A549 (cell line): ENCODE data around the gene SPTY2D1. TPM values are rescaled to one million over a fixed set of nuclear protein-coding genes. Genes with fewer than 3 reads are reported as not detected.
"Not testable (repeated sequence)": the region's sequence is repeated elsewhere in the genome, so short reads cannot be mapped to it uniquely, and the experiment has no call there.

ENCODE experiments used
- ATAC-seq, 2 experiments: fragments of 200-7000 bp in 1 of 2; fragments of >200 bp in 1 of 2; cut with Nextera tagmentation in 1 of 2; cut with Tn5 transposase in 1 of 2; 3 replicates each; pipeline versions ENCODE4 v1.8.0 to v1.9.1; 2018 to 2020; ENCODE audit warnings: mild to moderate bottlenecking in 1 of 2, moderate library complexity in 1 of 2
- CTCF ChIA-PET: fragments of 300-600 bp; sonication (Branson Sonifier 250); formaldehyde crosslinking; extraction: SDS; loops from one replicate; lab custom pipeline; 2021; ENCODE audit warnings: antibody characterized with exemption, inconsistent platforms; lab: Yijun Ruan, JAX
- POLR2A ChIA-PET: fragments of 350-600 bp; formaldehyde crosslinking; extraction: SDS; loops from one replicate; lab custom pipeline; 2021; ENCODE audit warnings: antibody characterized with exemption, inconsistent platforms; lab: Yijun Ruan, JAX
- DNase-seq, 2 experiments: peaks; one replicate each; pipeline versions ENCODE4 v3.0.0 to v3.0.0-alpha.2; 2011 to 2016; ENCODE audit warnings: low read depth in 1 of 2, low spot score in 1 of 2
- FAIRE-seq: peaks from 2 replicates; lab custom pipeline; 2011; peaks lifted over from hg19 to GRCh38; lab: Jason Lieb, UNC
- H3K27ac ChIP-seq, 2 experiments: fragments of >200 bp; sonication (Bioruptor Twin); formaldehyde crosslinking; 3 replicates each; pipeline ENCODE4 v1.5.1; 2016 to 2017
- H3K4me1 ChIP-seq: fragments of >200 bp; sonication (Bioruptor Twin); formaldehyde crosslinking; 3 replicates; pipeline ENCODE4 v1.6.1; 2016
- H3K4me2 ChIP-seq: fragments of >200 bp; sonication (Bioruptor Twin); formaldehyde crosslinking; 3 replicates; pipeline ENCODE4 v1.6.1; 2016
- H3K4me3 ChIP-seq: fragments of >200 bp; sonication (Bioruptor Twin); formaldehyde crosslinking; 3 replicates; pipeline ENCODE4 v1.5.1; 2016
- H3K9me3 ChIP-seq: fragments of >200 bp; sonication (Bioruptor Twin); formaldehyde crosslinking; 3 replicates; pipeline ENCODE4 v1.6.1; 2016
- CBX2 ChIP-seq: fragments of 200-600 bp; sonication (generic); IDR thresholded peaks from 2 replicates; pipeline ENCODE4 v1.6.1; 2016; ENCODE audit warnings: low read depth, mild to moderate bottlenecking, borderline replicate concordance
- EP300 ChIP-seq, 2 experiments: fragments of >200 bp; sonication (Bioruptor Twin); formaldehyde crosslinking; IDR thresholded peaks; 2 replicates in 1 of 2; 3 replicates in 1 of 2; pipeline ENCODE4 v1.6.1; 2016 to 2017
- HOXB5 ChIP-seq: fragments of 250-450 bp; sonication (Bioruptor Pico); IDR thresholded peaks from 2 replicates; pipeline ENCODE4 v1.5.0; 2020; ENCODE audit warnings: mild to moderate bottlenecking, moderate library complexity
- POLR2A ChIP-seq: IDR thresholded peaks from 2 replicates; pipeline ENCODE4 v1.6.1; 2012; ENCODE audit warnings: mild to moderate bottlenecking, low read length
- RAD21 ChIP-seq, 2 experiments: fragments of >200 bp in 1 of 2; sonication (Bioruptor Twin) in 1 of 2; formaldehyde crosslinking in 1 of 2; IDR thresholded peaks in 1 of 2; conservative IDR thresholded peaks in 1 of 2; 2 replicates in 1 of 2; 3 replicates in 1 of 2; pipeline ENCODE4 v1.6.1; 2012 to 2018; ENCODE audit warnings: inconsistent platforms in 1 of 2
- RARB ChIP-seq: fragments of 250-450 bp; sonication (Bioruptor Pico); IDR thresholded peaks from 2 replicates; pipeline ENCODE4 v1.8.0; 2021; ENCODE audit warnings: mild to moderate bottlenecking, moderate library complexity
- RFX5 ChIP-seq: fragments of 450-650 bp; IDR thresholded peaks from 2 replicates; pipeline ENCODE4 v1.7.1; 2014; ENCODE audit warnings: antibody characterized with exemption, mild to moderate bottlenecking, moderate library complexity
- SMC3 ChIP-seq: fragments of >200 bp; sonication (Bioruptor Twin); formaldehyde crosslinking; IDR thresholded peaks from 3 replicates; pipeline ENCODE4 v1.6.1; 2018; ENCODE audit warnings: inconsistent platforms
- ZSCAN20 ChIP-seq: fragments of 250-450 bp; sonication (Bioruptor Pico); IDR thresholded peaks from 2 replicates; pipeline ENCODE4 v1.8.0; 2022; ENCODE audit warnings: mild to moderate bottlenecking, moderate library complexity
- WGBS: methylation state at CpG from one replicate; pipeline ENCODE4 v1.1.6; 2017; ENCODE audit errors: missing lambda C conversion rate; 5-methylcytosine and 5-hydroxymethylcytosine counted together
- polyA plus RNA-seq, 4 experiments: library from polyadenylated mRNA; depleted of rRNA in 3 of 4; stranded (reverse); fragments of >200 nt; fragmentation: RNase III in 1 of 4; extraction: RNeasy Plus Mini Kit Qiagen cat#74134 plus additional on column Dnase treatment in 1 of 4; gene quantifications; 2 replicates in 3 of 4; 3 replicates in 1 of 4; pipeline ENCODE4 v1.2.3, GENCODE V29; 2011 to 2017
- TF ChIP-seq, protein P1 (sequence below): fragments of 250-450 bp; sonication (Bioruptor Pico); IDR thresholded peaks from 2 replicates; pipeline ENCODE4 v1.5.0; 2021; ENCODE audit warnings: mild to moderate bottlenecking, moderate library complexity, borderline replicate concordance
- TF ChIP-seq, protein P2 (sequence below): fragments of >200 bp; sonication (Bioruptor Twin); formaldehyde crosslinking; IDR thresholded peaks from 2 replicates; pipeline ENCODE4 v1.6.1; 2016
- TF ChIP-seq, protein P3 (sequence below): IDR thresholded peaks from 2 replicates; pipeline ENCODE4 v1.6.1; 2012
- TF ChIP-seq, protein P4 (sequence below): fragments of >200 bp; sonication (Bioruptor Twin); formaldehyde crosslinking; IDR thresholded peaks from 3 replicates; pipeline ENCODE4 v1.5.1; 2016
- TF ChIP-seq, protein P5 (sequence below): IDR thresholded peaks from 2 replicates; pipeline ENCODE4 v1.6.1; 2012; ENCODE audit warnings: low read depth, borderline replicate concordance
- TF ChIP-seq, protein P6 (sequence below): fragments of 200-600 bp; sonication (generic); IDR thresholded peaks from 2 replicates; pipeline ENCODE4 v1.6.1; 2016; ENCODE audit warnings: antibody characterized with exemption, mild to moderate bottlenecking, moderate library complexity
- TF ChIP-seq, protein P7 (sequence below): fragments of 150-350 bp; IDR thresholded peaks from 2 replicates; pipeline ENCODE4 v1.6.1; 2014; ENCODE audit warnings: low read depth, mild to moderate bottlenecking, low read length
- TF ChIP-seq, protein P8 (sequence below): IDR thresholded peaks from 2 replicates; pipeline ENCODE4 v1.6.1; 2012

SPTY2D1 gene
- polyA plus RNA-seq, 2 of the 4 experiments (the other 2 are of a cell fraction): 14.1 to 24.6 TPM

DNA sequence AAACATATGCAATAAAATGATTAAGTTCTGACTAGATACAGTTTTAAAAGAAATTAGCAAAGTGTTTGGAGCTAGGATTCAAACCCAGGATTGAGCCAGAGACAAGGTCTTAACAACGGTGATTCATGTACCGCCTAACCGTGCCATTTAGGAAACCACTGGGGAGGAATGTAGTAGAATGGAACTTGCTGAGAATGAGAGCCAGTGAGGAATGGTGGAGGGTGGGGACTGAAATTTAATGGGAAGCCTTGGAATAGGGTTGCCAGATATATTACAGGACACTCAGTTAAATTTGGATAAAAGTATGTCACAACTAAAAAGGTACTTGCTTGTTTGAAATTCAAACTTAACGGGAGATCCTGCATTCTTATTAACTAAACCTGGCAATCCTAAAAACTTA is 34.0 kb upstream of the SPTY2D1 start (continued):
- TF ChIP-seq, protein P1, sequence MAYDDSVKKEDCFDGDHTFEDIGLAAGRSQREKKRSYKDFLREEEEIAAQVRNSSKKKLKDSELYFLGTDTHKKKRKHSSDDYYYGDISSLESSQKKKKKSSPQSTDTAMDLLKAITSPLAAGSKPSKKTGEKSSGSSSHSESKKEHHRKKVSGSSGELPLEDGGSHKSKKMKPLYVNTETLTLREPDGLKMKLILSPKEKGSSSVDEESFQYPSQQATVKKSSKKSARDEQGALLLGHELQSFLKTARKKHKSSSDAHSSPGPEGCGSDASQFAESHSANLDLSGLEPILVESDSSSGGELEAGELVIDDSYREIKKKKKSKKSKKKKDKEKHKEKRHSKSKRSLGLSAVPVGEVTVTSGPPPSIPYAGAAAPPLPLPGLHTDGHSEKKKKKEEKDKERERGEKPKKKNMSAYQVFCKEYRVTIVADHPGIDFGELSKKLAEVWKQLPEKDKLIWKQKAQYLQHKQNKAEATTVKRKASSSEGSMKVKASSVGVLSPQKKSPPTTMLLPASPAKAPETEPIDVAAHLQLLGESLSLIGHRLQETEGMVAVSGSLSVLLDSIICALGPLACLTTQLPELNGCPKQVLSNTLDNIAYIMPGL: no peak

DNA sequence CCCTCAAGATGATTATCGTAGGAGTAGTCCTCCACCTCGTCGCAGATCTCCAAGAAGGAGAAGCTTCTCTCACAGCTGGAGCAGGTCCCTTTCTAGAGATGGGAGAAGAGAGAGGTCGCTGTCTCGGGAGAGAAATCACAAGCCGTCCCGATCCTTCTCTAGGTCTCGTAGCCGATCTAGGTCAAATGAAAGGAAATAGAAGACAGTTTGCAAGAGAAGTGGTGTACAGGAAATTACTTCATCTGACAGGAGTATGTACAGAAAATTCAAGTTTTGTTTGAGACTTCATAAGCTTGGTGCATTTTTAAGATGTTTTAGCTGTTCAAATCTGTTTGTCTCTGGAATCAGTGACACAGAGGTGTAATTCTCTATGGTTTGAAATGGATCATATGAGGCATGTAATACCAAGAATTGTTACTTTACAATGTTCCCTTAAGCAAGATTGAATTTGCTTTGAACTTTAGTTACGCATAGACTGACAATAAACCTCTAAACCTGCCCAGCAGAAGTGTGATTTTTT is 31.3 kb upstream of the SPTY2D1 start:
- CTCF ChIA-PET, H3K4me1 ChIP-seq, POLR2A ChIA-PET, H3K27ac ChIP-seq, FAIRE-seq, H3K4me2 ChIP-seq, DNase-seq, ATAC-seq, H3K4me3 ChIP-seq, H3K9me3 ChIP-seq: not testable (repeated sequence)
- WGBS: 80% methylated on average over 10 of the region's 10 CpGs

DNA sequence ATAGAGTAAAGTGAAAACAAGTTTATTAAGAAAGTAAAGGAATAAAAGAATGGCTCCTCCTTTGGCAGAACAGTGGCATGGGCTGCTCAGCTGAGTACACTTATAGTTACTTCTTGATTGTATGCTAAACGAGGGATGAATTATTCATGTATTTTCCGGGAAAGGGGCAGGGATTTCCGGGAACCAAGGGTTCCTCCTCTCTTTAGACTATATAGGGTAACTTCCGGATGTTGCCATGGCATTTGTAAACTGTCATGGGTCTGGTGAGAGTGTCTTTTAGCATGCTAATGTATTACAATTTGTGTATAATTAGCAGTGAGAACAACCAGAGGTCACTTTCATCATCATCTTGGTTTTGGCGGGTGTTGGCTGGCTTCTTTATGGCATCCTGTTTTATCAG is 23.5 kb upstream of the SPTY2D1 start:
- WGBS: 36% methylated on average over 5 of the region's 5 CpGs
- H3K4me2 ChIP-seq: no peak overlapping the region
- H3K27ac ChIP-seq: no peak overlapping the region
- FAIRE-seq (no peak), ATAC-seq (no peak), DNase-seq (no peak)
- no peaks in the 10 kb centered on the region for H3K4me1 ChIP-seq
- TF ChIP-seq POLR2A (no peak), EP300 (IDR thresholded peaks at IDR 0.05) (no peak), RAD21 (conservative IDR thresholded peaks at IDR 0.05 in 1 of 2, IDR thresholded peaks at IDR 0.05 in 1 of 2) (no peak), HOXB5 (CRISPR knock-in tag) (no peak), RFX5 (no peak)
- TF ChIP-seq, protein P2, sequence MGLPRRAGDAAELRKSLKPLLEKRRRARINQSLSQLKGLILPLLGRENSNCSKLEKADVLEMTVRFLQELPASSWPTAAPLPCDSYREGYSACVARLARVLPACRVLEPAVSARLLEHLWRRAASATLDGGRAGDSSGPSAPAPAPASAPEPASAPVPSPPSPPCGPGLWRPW: no peak
- TF ChIP-seq, protein P3, sequence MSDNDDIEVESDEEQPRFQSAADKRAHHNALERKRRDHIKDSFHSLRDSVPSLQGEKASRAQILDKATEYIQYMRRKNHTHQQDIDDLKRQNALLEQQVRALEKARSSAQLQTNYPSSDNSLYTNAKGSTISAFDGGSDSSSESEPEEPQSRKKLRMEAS: no peak
- ChIA-PET CTCF (no interaction called here), POLR2A (no interaction called here)
- H3K9me3 ChIP-seq: no peaks in the 10 kb centered on the region
- H3K4me3 ChIP-seq: no peak overlapping the region

DNA sequence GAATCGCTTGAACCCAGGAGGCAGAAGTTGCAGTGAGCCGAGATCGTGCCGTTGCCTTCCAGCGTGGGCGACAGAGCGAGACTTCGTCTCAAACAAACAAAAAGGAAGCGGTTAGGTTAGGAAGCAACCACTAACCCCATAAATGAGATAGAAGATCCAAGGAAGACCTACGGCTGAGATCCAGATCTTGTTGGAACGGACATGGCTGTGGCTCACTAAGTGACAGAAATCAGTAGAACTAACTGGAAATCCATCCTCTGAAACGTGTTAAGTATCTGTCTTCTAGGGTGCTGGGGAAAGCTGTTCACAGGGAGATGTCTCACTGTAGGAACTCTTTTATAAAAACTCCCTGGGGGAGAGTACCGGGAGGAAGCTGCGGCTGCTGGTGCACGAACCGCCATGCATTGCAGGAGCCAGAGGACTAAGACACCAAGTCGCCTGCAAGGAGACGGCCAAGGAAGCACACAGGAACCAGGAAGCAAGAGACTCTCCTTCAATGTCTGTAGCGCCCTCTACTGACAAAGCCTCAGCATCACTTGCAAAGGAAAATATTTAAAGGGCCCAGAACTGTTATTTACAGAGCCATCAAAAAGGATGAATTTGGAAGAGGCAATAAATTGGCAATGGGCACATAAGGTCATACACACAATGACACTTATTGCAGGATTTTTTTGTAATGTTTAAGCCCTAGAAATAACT is 16.9 kb upstream of the SPTY2D1 start:
- Histone ChIP-seq H3K4me1 (no peaks in the 10 kb centered on the region), H3K27ac (no peak overlapping the region), H3K4me3 (no peak overlapping the region), H3K9me3 (no peaks in the 10 kb centered on the region), H3K4me2 (no peak overlapping the region)
- ATAC-seq (peak; percentile 47 to 84; a peak in 4 of 6 replicates), FAIRE-seq (no peak), DNase-seq (peak in 1 of 2 experiments; percentile 80)
- ChIA-PET POLR2A (no interaction called here), CTCF (interaction anchor here (0.6 to 1.9 kb wide), 8 partner anchors 25 to 536 kb away, joined by 3 to 5 read pairs (median 4); no protein-coding TSS in a partner anchor)
- 71% methylated on average over 19 of the region's 19 CpGs for WGBS
- TF ChIP-seq, protein P4, sequence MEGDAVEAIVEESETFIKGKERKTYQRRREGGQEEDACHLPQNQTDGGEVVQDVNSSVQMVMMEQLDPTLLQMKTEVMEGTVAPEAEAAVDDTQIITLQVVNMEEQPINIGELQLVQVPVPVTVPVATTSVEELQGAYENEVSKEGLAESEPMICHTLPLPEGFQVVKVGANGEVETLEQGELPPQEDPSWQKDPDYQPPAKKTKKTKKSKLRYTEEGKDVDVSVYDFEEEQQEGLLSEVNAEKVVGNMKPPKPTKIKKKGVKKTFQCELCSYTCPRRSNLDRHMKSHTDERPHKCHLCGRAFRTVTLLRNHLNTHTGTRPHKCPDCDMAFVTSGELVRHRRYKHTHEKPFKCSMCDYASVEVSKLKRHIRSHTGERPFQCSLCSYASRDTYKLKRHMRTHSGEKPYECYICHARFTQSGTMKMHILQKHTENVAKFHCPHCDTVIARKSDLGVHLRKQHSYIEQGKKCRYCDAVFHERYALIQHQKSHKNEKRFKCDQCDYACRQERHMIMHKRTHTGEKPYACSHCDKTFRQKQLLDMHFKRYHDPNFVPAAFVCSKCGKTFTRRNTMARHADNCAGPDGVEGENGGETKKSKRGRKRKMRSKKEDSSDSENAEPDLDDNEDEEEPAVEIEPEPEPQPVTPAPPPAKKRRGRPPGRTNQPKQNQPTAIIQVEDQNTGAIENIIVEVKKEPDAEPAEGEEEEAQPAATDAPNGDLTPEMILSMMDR: peak; percentile 45
- TF ChIP-seq, protein P5, sequence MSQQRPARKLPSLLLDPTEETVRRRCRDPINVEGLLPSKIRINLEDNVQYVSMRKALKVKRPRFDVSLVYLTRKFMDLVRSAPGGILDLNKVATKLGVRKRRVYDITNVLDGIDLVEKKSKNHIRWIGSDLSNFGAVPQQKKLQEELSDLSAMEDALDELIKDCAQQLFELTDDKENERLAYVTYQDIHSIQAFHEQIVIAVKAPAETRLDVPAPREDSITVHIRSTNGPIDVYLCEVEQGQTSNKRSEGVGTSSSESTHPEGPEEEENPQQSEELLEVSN: no peak
- TF ChIP-seq ZSCAN20: no peak
- TF ChIP-seq, protein P6, sequence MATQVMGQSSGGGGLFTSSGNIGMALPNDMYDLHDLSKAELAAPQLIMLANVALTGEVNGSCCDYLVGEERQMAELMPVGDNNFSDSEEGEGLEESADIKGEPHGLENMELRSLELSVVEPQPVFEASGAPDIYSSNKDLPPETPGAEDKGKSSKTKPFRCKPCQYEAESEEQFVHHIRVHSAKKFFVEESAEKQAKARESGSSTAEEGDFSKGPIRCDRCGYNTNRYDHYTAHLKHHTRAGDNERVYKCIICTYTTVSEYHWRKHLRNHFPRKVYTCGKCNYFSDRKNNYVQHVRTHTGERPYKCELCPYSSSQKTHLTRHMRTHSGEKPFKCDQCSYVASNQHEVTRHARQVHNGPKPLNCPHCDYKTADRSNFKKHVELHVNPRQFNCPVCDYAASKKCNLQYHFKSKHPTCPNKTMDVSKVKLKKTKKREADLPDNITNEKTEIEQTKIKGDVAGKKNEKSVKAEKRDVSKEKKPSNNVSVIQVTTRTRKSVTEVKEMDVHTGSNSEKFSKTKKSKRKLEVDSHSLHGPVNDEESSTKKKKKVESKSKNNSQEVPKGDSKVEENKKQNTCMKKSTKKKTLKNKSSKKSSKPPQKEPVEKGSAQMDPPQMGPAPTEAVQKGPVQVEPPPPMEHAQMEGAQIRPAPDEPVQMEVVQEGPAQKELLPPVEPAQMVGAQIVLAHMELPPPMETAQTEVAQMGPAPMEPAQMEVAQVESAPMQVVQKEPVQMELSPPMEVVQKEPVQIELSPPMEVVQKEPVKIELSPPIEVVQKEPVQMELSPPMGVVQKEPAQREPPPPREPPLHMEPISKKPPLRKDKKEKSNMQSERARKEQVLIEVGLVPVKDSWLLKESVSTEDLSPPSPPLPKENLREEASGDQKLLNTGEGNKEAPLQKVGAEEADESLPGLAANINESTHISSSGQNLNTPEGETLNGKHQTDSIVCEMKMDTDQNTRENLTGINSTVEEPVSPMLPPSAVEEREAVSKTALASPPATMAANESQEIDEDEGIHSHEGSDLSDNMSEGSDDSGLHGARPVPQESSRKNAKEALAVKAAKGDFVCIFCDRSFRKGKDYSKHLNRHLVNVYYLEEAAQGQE: no peak
- no peak for TF ChIP-seq RARB
- TF ChIP-seq, protein P2: no peak
- TF ChIP-seq, protein P7, sequence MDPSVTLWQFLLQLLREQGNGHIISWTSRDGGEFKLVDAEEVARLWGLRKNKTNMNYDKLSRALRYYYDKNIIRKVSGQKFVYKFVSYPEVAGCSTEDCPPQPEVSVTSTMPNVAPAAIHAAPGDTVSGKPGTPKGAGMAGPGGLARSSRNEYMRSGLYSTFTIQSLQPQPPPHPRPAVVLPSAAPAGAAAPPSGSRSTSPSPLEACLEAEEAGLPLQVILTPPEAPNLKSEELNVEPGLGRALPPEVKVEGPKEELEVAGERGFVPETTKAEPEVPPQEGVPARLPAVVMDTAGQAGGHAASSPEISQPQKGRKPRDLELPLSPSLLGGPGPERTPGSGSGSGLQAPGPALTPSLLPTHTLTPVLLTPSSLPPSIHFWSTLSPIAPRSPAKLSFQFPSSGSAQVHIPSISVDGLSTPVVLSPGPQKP: no peak
- TF ChIP-seq, protein P8, sequence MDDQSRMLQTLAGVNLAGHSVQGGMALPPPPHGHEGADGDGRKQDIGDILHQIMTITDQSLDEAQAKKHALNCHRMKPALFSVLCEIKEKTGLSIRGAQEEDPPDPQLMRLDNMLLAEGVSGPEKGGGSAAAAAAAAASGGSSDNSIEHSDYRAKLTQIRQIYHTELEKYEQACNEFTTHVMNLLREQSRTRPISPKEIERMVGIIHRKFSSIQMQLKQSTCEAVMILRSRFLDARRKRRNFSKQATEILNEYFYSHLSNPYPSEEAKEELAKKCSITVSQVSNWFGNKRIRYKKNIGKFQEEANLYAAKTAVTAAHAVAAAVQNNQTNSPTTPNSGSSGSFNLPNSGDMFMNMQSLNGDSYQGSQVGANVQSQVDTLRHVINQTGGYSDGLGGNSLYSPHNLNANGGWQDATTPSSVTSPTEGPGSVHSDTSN: no peak
- peak; percentile 24; the same call in 1 of the 3 replicates for TF ChIP-seq SMC3
- TF ChIP-seq CBX2: no peak
